WTC11 (cell line): ENCODE data around the gene MAGEB17. TPM values are rescaled to one million over a fixed set of nuclear protein-coding genes. Genes with fewer than 3 reads are reported as not detected.
"Not testable (repeated sequence)": the region's sequence is repeated elsewhere in the genome, so short reads cannot be mapped to it uniquely, and the experiment has no call there.

ENCODE experiments used
- ATAC-seq: fragments of 200-7000 bp; cut with Tn5 transposase; 2 replicates; pipeline ENCODE4 v1.10.0; 2021; ENCODE audit warnings: mild to moderate bottlenecking, moderate library complexity
- CTCF ChIA-PET: fragments of 300-600 bp; sonication (Branson Sonifier 250); formaldehyde crosslinking; loops from one replicate; lab custom pipeline; 2021; ENCODE audit warnings: antibody characterized with exemption; lab: Charles Lee
- POLR2A ChIA-PET: fragments of 350-600 bp; sonication (Branson Sonifier 250); formaldehyde crosslinking; loops from one replicate; lab custom pipeline; 2021; ENCODE audit warnings: antibody characterized with exemption; lab: Charles Lee
- DNase-seq: peaks from one replicate; pipeline ENCODE4 v3.0.0; 2021; ENCODE audit warnings: low spot score
- H3K27ac Mint-ChIP-seq: 2 replicates; pipeline ENCODE4 v1.8.0; 2021; ENCODE audit warnings: mixed read lengths
- H3K27me3 Mint-ChIP-seq: 2 replicates; pipeline ENCODE4 v1.8.0; 2021; ENCODE audit warnings: low read depth, mild to moderate bottlenecking, moderate library complexity, mixed read lengths
- H3K36me3 Mint-ChIP-seq: 2 replicates; pipeline ENCODE4 v1.8.0; 2021; ENCODE audit warnings: mixed read lengths
- H3K4me1 Mint-ChIP-seq: 2 replicates; pipeline ENCODE4 v1.8.0; 2022; ENCODE audit warnings: mixed read lengths
- H3K4me3 Mint-ChIP-seq: 2 replicates; pipeline ENCODE4 v1.8.0; 2021; ENCODE audit warnings: mild to moderate bottlenecking, moderate library complexity, mixed read lengths
- H3K9me3 Mint-ChIP-seq: 2 replicates; pipeline ENCODE4 v1.8.0; 2021; ENCODE audit warnings: mixed read lengths
- ATF1 ChIP-seq: sonication (generic); formaldehyde crosslinking; IDR thresholded peaks from 2 replicates; pipeline ENCODE4 v1.8.1; 2023; ENCODE audit warnings: mild to moderate bottlenecking, moderate library complexity, missing genetic modification reagents
- ATF2 ChIP-seq: sonication (generic); formaldehyde crosslinking; IDR thresholded peaks from 2 replicates; pipeline ENCODE4 v1.8.1; 2022; ENCODE audit warnings: low read depth, missing genetic modification reagents, borderline replicate concordance
- E2F1 ChIP-seq: sonication (generic); formaldehyde crosslinking; IDR thresholded peaks from 2 replicates; pipeline ENCODE4 v1.8.0; 2022; ENCODE audit warnings: mild to moderate bottlenecking, missing genetic modification reagents
- FOXP4 ChIP-seq: sonication (generic); formaldehyde crosslinking; IDR thresholded peaks from 2 replicates; pipeline ENCODE4 v1.8.0; 2022; ENCODE audit warnings: mild to moderate bottlenecking, missing genetic modification reagents
- GTF2I ChIP-seq: fragments of 250-450 bp; sonication (Bioruptor Pico); conservative IDR thresholded peaks from 2 replicates; pipeline ENCODE4 v1.4.0; 2021; ENCODE audit warnings: mild to moderate bottlenecking
- JUN ChIP-seq: sonication (generic); formaldehyde crosslinking; IDR thresholded peaks from 2 replicates; pipeline ENCODE4 v1.8.0; 2023; ENCODE audit warnings: mild to moderate bottlenecking, missing genetic modification reagents
- NR1H2 ChIP-seq: sonication (generic); formaldehyde crosslinking; IDR thresholded peaks from 2 replicates; pipeline ENCODE4 v1.9.0; 2021; ENCODE audit warnings: mild to moderate bottlenecking, moderate library complexity, missing genetic modification reagents
- PREB ChIP-seq: sonication (generic); formaldehyde crosslinking; IDR thresholded peaks from 2 replicates; pipeline ENCODE4 v1.8.1; 2022; ENCODE audit warnings: mild to moderate bottlenecking, missing genetic modification reagents, moderate library complexity, borderline replicate concordance
- STAT6 ChIP-seq: sonication (generic); formaldehyde crosslinking; conservative IDR thresholded peaks from 2 replicates; pipeline ENCODE4 v1.8.1; 2023; ENCODE audit warnings: mild to moderate bottlenecking, low read depth, missing genetic modification reagents, moderate library complexity
- TEAD4 ChIP-seq: sonication (generic); formaldehyde crosslinking; IDR thresholded peaks from 2 replicates; pipeline ENCODE4 v1.8.0; 2022; ENCODE audit warnings: mild to moderate bottlenecking, missing genetic modification reagents
- ZNF138 ChIP-seq: sonication (generic); formaldehyde crosslinking; conservative IDR thresholded peaks from 2 replicates; pipeline ENCODE4 v1.8.1; 2022; ENCODE audit warnings: mild to moderate bottlenecking, moderate library complexity, missing genetic modification reagents
- total RNA-seq: library from RNA; stranded (reverse); gene quantifications from 3 replicates; pipeline ENCODE4 v1.2.3, GENCODE V29; 2021
- TF ChIP-seq, protein P1 (sequence below): sonication (generic); formaldehyde crosslinking; IDR thresholded peaks from 2 replicates; pipeline ENCODE4 v1.8.0; 2023; ENCODE audit warnings: missing genetic modification reagents

MAGEB17 gene
- total RNA-seq, 1 experiment from 2014 or later: 0.63 TPM

- TF ChIP-seq, protein P1, sequence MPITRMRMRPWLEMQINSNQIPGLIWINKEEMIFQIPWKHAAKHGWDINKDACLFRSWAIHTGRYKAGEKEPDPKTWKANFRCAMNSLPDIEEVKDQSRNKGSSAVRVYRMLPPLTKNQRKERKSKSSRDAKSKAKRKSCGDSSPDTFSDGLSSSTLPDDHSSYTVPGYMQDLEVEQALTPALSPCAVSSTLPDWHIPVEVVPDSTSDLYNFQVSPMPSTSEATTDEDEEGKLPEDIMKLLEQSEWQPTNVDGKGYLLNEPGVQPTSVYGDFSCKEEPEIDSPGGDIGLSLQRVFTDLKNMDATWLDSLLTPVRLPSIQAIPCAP (CRISPR knock-in tag): no peak
- TF ChIP-seq NR1H2 (CRISPR knock-in tag): no peak
- no peak for TF ChIP-seq STAT6 (CRISPR knock-in tag)
- no peak for TF ChIP-seq PREB (CRISPR knock-in tag)
- no peak for TF ChIP-seq ZNF138 (CRISPR knock-in tag)
- TF ChIP-seq TEAD4 (CRISPR knock-in tag): no peak
- TF ChIP-seq ATF1: no peak
- TF ChIP-seq ATF2 (CRISPR knock-in tag): no peak
- no peak for TF ChIP-seq GTF2I (CRISPR knock-in tag)
- no peak for TF ChIP-seq E2F1 (CRISPR knock-in tag)
- TF ChIP-seq, all 79 proteins: peak for 0
Observed at GRCh38 chrX:16160729-16161128, 6.6 kb upstream of the MAGEB17 start (continued).

DNA sequence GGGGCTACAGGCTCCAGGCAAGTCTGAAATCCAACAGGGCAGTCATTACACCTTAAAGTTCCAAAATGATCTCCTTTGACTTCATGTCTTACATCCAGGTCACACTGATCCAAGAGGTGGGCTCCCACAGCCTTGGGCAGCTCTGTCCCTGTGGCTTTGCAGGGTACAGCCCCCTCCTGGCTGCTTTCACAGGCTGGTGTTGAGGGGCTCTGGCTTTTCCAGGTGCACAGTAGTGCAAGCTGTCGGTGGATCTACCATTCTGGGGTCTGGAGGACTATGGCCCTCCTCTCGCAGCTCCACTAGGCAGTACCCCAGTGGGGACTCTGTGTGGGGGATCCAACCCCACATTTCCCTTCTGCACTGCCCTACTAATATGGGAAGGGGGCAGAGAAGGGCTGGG lies 6.1 kb upstream of the MAGEB17 start:
- peaks cover 14% of the 10 kb centered on the region for H3K36me3 Mint-ChIP-seq
- H3K9me3 Mint-ChIP-seq, H3K27me3 Mint-ChIP-seq, H3K27ac Mint-ChIP-seq, ATAC-seq, DNase-seq, H3K4me3 Mint-ChIP-seq, CTCF ChIA-PET, POLR2A ChIA-PET: not testable (repeated sequence)
- H3K4me1 Mint-ChIP-seq: peaks cover 49% of the 10 kb centered on the region

GRCh38 chrX:16162391-16162790 lies 4.9 kb upstream of the MAGEB17 start:
- TF ChIP-seq FOXP4 (CRISPR knock-in tag): no peak
- TF ChIP-seq JUN (CRISPR knock-in tag): no peak
- no peak for TF ChIP-seq E2F1 (CRISPR knock-in tag)
- TF ChIP-seq, all 79 proteins: peak for 0
- H3K36me3 Mint-ChIP-seq: peaks cover 9% of the 10 kb centered on the region
- ChIA-PET POLR2A (no interaction called here), CTCF (no interaction called here)
- H3K4me3 Mint-ChIP-seq: no peak overlapping the region
- H3K27me3 Mint-ChIP-seq: no peaks in the 10 kb centered on the region
- peak overlapping the region; percentile 81 for H3K27ac Mint-ChIP-seq
- H3K4me1 Mint-ChIP-seq: peaks cover 46% of the 10 kb centered on the region
- DNase-seq (peak; percentile 34), ATAC-seq (no peak)
- no peaks in the 10 kb centered on the region for H3K9me3 Mint-ChIP-seq
